ENCODE measurements around the gene CACNA1D.
"Not testable (repeated sequence)": the region's sequence is repeated elsewhere in the genome, so short reads cannot be mapped to it uniquely, and the experiment has no call there.

Gene CACNA1D

GRCh38 chr3:53493963-53494791 is at the start of gene CACNA1D:
CACNA1D (plus strand) TSS chr3:53494611; CDS start chr3:53495167, 556 bp downstream.
- DNase-seq: peak; percentile 54

- no peak for DNase-seq
Observed at GRCh38 chr3:53457068-53457467, 37.3 kb upstream of the CACNA1D start.

DNA sequence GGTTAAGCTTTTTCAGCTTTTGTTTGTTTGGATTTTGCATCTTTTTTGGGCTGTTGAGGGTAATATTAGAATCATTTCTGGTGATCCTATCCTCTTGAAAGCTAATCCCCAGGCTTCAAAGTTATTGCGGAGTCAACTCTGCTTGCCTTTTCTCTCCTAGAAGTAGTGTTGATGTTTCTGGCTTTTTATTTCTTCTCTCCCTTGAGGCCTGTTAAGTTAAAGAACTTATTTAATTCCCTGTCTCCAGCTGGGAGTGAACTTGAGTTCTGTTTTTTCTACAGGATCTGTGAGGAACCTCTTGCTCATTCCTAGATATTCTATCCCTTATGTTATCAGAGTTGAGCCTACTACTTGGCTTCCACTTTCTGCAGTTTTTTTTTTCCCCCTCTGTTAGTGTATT is 34.1 kb upstream of the CACNA1D start:
- DNase-seq: no peak

DNA sequence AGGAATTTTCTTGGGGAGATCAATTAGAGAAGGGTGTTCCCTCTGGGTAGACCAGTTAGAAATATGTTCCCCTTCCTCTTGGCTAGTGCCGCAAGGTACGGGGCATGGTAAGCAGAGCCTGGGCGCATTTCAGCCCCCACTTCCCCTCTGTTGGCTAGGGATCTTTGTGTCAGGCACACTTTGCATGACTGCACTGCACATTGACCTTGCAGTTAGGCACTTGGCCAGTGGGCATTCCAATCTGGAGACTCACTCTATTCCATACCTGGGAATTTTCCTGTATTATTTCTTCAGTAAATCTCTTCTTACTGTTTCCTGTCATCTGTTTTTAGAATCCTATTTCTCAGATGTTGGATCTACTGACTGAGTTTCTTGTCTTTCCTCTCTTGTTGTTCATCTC is 30.0 kb upstream of the CACNA1D start:
- no peak for DNase-seq

- not testable (repeated sequence) for DNase-seq
Observed at GRCh38 chr3:53469758-53470157, 24.7 kb upstream of the CACNA1D start.

DNA sequence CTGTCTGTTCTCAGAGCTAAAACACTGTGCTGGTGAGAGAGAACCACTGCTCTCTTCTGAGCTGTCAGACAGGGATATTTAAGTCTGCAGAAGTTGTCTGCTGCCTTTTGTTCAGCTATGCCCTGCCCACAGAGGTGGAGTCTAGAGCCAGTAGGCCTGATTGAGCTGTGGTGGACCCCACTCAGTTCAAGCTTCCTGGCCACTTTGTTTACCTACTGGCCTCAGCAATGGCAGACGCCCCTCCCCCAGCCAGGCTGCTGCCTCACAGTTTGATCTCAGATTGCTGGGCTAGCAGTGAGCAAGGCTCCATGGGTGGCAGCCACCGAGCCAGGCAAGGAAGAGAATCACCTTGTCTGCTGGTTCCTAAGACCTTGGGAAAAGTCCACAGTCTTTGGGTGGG is 21.0 kb upstream of the CACNA1D start:
- DNase-seq: no peak

- not testable (repeated sequence) for DNase-seq
Observed at GRCh38 chr3:53476372-53476771, 18.0 kb upstream of the CACNA1D start.

GRCh38 chr3:53477689-53478088 is 16.7 kb upstream of the CACNA1D start:
- DNase-seq: not testable (repeated sequence)

GRCh38 chr3:53478166-53478830 is 16.1 kb upstream of the CACNA1D start:
- no peak for DNase-seq

DNA sequence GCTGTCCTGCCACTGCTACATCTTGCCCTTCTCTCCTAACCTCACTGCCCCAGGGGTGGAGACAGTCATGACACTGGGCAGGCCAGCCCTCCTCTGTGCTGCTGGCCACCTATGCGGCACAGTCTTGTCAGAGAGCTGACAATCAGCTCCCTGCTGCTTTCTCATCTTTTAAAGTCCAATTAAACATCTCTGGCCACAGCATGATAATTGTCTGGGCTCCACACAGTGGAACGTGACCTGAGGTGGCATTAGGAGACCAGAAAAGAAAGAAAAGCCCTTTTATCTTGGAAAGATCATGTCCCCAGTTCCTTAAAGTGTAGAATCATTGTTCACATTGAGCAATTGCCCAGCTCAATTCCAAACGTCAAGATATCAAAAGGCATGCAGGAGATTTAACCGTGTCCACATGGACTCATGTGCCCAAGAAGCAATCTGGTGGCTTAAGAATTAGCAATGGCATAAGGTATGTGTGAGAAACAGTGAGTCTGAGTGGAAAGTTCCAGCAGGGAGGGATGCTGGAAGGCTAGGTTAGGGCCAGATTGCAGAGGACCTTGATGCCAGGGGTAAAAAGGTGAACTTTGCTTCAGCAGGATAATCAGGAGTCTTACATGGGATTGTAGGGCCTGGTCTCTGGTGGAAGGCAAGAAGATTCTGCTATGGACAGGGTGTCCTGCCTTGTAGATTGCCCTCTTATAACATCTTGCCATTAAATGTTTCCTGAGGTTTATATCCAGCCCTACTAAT is 15.3 kb upstream of the CACNA1D start:
- DNase-seq: no peak

GRCh38 chr3:53482227-53482626 is 12.2 kb upstream of the CACNA1D start:
- DNase-seq: no peak

DNA sequence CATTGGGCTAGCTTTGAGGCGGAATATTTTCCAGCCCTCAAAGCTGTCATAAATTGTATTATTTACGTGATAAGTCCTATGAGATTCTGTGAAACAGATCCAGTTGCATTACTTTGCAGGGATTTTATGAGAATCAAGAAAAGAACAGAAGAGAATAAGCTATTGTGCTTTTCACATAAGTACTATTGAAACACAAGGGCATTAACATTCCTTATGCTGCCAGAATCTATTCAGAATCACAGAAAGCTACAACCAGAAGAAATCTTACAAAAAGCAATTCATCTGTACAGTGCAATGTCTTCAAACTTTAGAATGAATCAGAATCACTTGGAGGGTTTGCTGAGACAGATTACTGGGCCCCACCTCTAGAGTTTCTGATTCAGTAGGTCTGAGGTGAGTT is 10.6 kb upstream of the CACNA1D start:
- DNase-seq: no peak

DNA sequence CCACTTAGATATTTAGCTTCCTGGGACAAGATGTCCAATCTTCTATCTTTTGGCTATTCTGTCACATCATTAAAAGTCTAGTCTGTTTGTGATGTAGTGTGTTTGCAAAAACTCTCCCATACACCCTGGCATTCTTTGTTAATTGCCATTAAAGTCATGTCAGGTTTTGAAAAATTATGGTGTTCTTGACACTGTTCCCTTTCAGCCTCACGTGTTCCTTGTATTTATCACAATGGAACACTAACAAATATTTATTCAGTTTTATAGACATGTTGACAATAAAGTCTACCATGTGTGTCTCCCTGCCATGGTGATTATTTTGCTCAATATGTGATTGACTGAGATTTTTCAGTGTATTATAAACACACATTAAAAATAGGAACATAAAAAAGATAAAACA is 9.4 kb upstream of the CACNA1D start:
- DNase-seq: no peak

- DNase-seq: no peak
Observed at GRCh38 chr3:53485675-53486403, 8.6 kb upstream of the CACNA1D start.

DNA sequence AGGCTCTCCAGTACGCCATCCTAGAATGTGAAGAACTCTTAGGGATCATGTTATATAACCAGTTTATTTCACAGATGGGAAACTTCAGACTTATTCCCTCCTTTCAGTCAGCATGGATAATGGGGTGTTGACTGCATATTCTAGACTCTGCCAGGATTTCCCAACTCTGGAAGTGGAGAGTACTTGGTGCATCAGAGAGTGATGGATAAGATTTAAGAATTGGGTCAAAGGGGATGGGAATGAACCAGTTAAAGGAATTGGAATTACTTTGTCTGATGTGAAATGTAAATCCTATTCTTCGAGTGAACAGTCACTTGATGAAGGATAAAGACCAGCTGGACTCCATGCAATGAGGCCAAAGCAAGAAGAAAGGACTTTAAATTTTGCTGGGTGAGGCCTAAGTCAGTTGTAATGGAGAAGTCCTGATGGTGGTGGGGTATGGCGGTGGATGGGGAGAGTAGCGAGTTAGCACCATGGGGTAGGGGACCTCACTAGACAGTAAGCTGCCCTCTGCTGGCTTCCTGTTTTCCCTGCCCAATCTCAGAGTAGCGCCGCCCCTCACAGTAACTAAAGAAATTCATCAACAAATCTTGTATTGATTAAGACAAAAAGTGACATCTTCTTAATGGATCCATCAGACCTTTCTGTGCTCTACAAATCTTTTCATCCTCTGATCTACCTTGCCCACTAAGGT is 7.3 kb upstream of the CACNA1D start:
- DNase-seq: no peak

GRCh38 chr3:53489386-53489785 is 5.0 kb upstream of the CACNA1D start:
- no peak for DNase-seq

- DNase-seq: no peak
Observed at GRCh38 chr3:53489787-53490458, 4.5 kb upstream of the CACNA1D start.

- no peak for DNase-seq
Observed at GRCh38 chr3:53490459-53490968, 3.9 kb upstream of the CACNA1D start.

GRCh38 chr3:53491276-53491675 is 3.1 kb upstream of the CACNA1D start:
- no peak for DNase-seq

DNA sequence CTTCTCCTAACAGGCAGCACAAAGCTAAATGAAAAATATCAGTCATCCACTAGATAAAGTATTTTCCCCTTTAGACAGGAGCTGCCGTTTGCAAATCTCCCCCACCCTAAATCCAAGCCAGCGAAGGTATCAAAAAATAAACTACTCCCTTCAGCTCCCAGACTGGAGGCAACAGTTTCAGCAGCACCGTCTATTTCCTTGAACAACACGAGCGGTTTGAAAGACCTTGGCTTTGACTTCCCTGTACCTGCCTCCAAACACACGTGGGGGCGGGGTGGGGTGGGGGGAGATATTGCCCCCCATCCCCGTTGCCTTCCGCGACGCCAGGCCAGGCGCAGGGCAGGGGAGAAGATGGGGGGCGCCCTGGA is 832 bp upstream of the CACNA1D start:
- no peak for DNase-seq

- no peak for DNase-seq
Observed at GRCh38 chr3:53495146-53495519, 722 bp downstream of the CACNA1D start.
